CD14-positive monocyte (primary cell): ENCODE data around the gene BARHL2. TPM values are rescaled to one million over a fixed set of nuclear protein-coding genes. Genes with fewer than 3 reads are reported as not detected.

ENCODE experiments used
- DNase-seq, 3 donors: peaks; one replicate each; pipeline ENCODE4 v3.0.0-alpha.2; 2011 to 2022
- H2AFZ ChIP-seq: 2 replicates; pipeline ENCODE4 v1.6.0; 2012; ENCODE audit warnings: mild to moderate bottlenecking, low read depth, low read length, inconsistent platforms; ENCODE audit not compliant: insufficient read depth, poor library complexity, severe bottlenecking
- H3K27ac ChIP-seq, 2 donors: 1 replicate in 1 of 2; 2 replicates in 1 of 2; pipeline ENCODE4 v1.5.1; 2012 to 2013; ENCODE audit warnings: low read length in 2 of 2, control low read depth in 1 of 2, inconsistent platforms in 1 of 2, low read depth in 1 of 2, mild to moderate bottlenecking in 1 of 2
- H3K27me3 ChIP-seq, 2 donors: one replicate each; pipeline versions ENCODE4 v1.6.0 to v1.6.1; 2011 to 2013; ENCODE audit warnings: low read length in 2 of 2; ENCODE audit not compliant: control insufficient read depth in 2 of 2, insufficient read depth in 2 of 2
- H3K36me3 ChIP-seq, 2 donors: replicated peaks in 1 of 2; 1 replicate in 1 of 2; 2 replicates in 1 of 2; pipeline versions ENCODE4 v1.5.1 to v1.6.1; 2012 to 2013; ENCODE audit warnings: low read length in 2 of 2, control low read depth in 1 of 2, inconsistent platforms in 1 of 2, mild to moderate bottlenecking in 1 of 2; ENCODE audit not compliant: insufficient read depth in 2 of 2, control insufficient read depth in 1 of 2
- H3K4me1 ChIP-seq, 2 donors: 1 replicate in 1 of 2; 2 replicates in 1 of 2; pipeline versions ENCODE4 v1.5.1 to v1.6.1; 2012 to 2013; ENCODE audit warnings: low read length in 2 of 2, control low read depth in 1 of 2, inconsistent platforms in 1 of 2, mild to moderate bottlenecking in 1 of 2, moderate library complexity in 1 of 2; ENCODE audit not compliant: insufficient read depth in 2 of 2, control insufficient read depth in 1 of 2
- H3K4me2 ChIP-seq: replicated peaks from 2 replicates; pipeline ENCODE3; 2012; ENCODE audit warnings: low read length, moderate library complexity, mild to moderate bottlenecking; ENCODE audit not compliant: poor library complexity, severe bottlenecking; ENCODE audit errors: extremely low read depth
- H3K4me3 ChIP-seq, 3 experiments: fragments of 200-600 bp in 1 of 3; sonication (generic) in 1 of 3; replicated peaks in 1 of 3; 1 replicate in 2 of 3; 2 replicates in 1 of 3; pipeline ENCODE4 v1.5.1; 2011 to 2013; ENCODE audit warnings: low read length in 3 of 3, mild to moderate bottlenecking in 3 of 3, control low read depth in 2 of 3, low read depth in 2 of 3, inconsistent platforms in 1 of 3, moderate library complexity in 1 of 3
- H3K79me2 ChIP-seq: 2 replicates; pipeline ENCODE4 v1.6.0; 2012; ENCODE audit warnings: mild to moderate bottlenecking, control low read depth, inconsistent platforms, low read length, moderate library complexity; ENCODE audit not compliant: insufficient read depth
- H3K9ac ChIP-seq: 2 replicates; pipeline ENCODE4 v1.6.0; 2017; ENCODE audit warnings: low read length, mild to moderate bottlenecking; ENCODE audit not compliant: insufficient read depth, poor library complexity, severe bottlenecking
- H3K9me3 ChIP-seq, 2 donors: replicated peaks in 1 of 2; 1 replicate in 1 of 2; 2 replicates in 1 of 2; pipeline versions ENCODE4 v1.5.1 to v1.6.1; 2012 to 2013; ENCODE audit warnings: low read length in 2 of 2, control low read depth in 1 of 2; ENCODE audit not compliant: control insufficient read depth in 1 of 2, insufficient read depth in 1 of 2
- H4K20me1 ChIP-seq: 2 replicates; pipeline ENCODE4 v1.6.0; 2012; ENCODE audit warnings: mild to moderate bottlenecking, low read length, control low read depth, moderate library complexity; ENCODE audit not compliant: insufficient read depth
- H3K27ac Mint-ChIP-seq, 7 donors: one replicate each; pipeline ENCODE4 v1.8.0; 2020; ENCODE audit warnings: mild to moderate bottlenecking in 7 of 7, mixed read lengths in 7 of 7, moderate library complexity in 6 of 7, inconsistent platforms in 2 of 7
- H3K27me3 Mint-ChIP-seq, 3 donors: one replicate each; pipeline ENCODE4 v1.8.0; 2021 to 2022; ENCODE audit warnings: low read depth in 3 of 3, mild to moderate bottlenecking in 3 of 3, mixed read lengths in 3 of 3, moderate library complexity in 3 of 3, inconsistent platforms in 1 of 3
- H3K36me3 Mint-ChIP-seq, 2 donors: one replicate each; pipeline ENCODE4 v1.8.0; 2020; ENCODE audit warnings: mixed read lengths in 2 of 2, inconsistent platforms in 1 of 2, mild to moderate bottlenecking in 1 of 2
- H3K4me1 Mint-ChIP-seq: one replicate; pipeline ENCODE4 v1.8.0; 2020; ENCODE audit warnings: mild to moderate bottlenecking, mixed read lengths
- H3K4me3 Mint-ChIP-seq, 2 donors: one replicate each; pipeline ENCODE4 v1.8.0; 2020; ENCODE audit warnings: mild to moderate bottlenecking in 2 of 2, mixed read lengths in 2 of 2, moderate library complexity in 1 of 2
- H3K9me3 Mint-ChIP-seq, 7 donors: one replicate each; pipeline ENCODE4 v1.8.0; 2020 to 2022; ENCODE audit warnings: mixed read lengths in 7 of 7, mild to moderate bottlenecking in 6 of 7, moderate library complexity in 6 of 7, inconsistent platforms in 2 of 7
- CTCF ChIP-seq: fragments of 200-600 bp; IDR thresholded peaks from one replicate; pipeline ENCODE4 v1.8.0; 2022; ENCODE audit warnings: antibody characterized with exemption, mild to moderate bottlenecking
- WGBS: methylation state at CpG from one replicate; pipeline ENCODE4 v1.1.5; 2013; ENCODE audit warnings: missing lambda C conversion rate; ENCODE audit not compliant: insufficient coverage; 5-methylcytosine and 5-hydroxymethylcytosine counted together
- intact Hi-C, 2 donors: fragments of 100-400 bp; cut with micrococcal nuclease; formaldehyde crosslinking; loops; one replicate each; pipeline versions ENCODE4 v1.15.0 to v1.15.1; 2023
- polyA plus RNA-seq, 3 donors: library from polyadenylated mRNA; depleted of rRNA in 1 of 3; unstranded in 2 of 3; stranded (reverse) in 1 of 3; fragments of 300-500 nt in 2 of 3; fragments of >200 nt in 1 of 3; fragmentation: Illumina TruSeq in 2 of 3; gene quantifications; 1 replicate in 2 of 3; 2 replicates in 1 of 3; pipeline ENCODE4 v1.2.3, GENCODE V29; 2012 to 2021

Gene BARHL2
- polyA plus RNA-seq, 3 donors: not detected

- no peak for TF ChIP-seq CTCF
- Histone ChIP-seq H3K4me1 (no peaks in the 10 kb centered on the region), H3K4me2 (no peak overlapping the region), H4K20me1 (no peaks in the 10 kb centered on the region), H3K9ac (no peak overlapping the region), H2AFZ (no peak overlapping the region), H3K27ac (no peak overlapping the region), H3K9me3 (peaks cover 0 to 9% of the 10 kb centered on the region in 2 donors), H3K4me3 (no peak overlapping the region), H3K79me2 (no peaks in the 10 kb centered on the region), H3K27me3 (no peaks in the 10 kb centered on the region), H3K36me3 (no peaks in the 10 kb centered on the region)
- no peaks in the 10 kb centered on the region for H3K36me3 Mint-ChIP-seq
- no peak overlapping the region for H3K27ac Mint-ChIP-seq
- H3K4me1 Mint-ChIP-seq: no peaks in the 10 kb centered on the region
- H3K27me3 Mint-ChIP-seq: peaks cover 0 to 3% (median 3%) of the 10 kb centered on the region in 3 donors
- WGBS: no CpG with 5 or more reads among the region's 3 CpGs
- intact Hi-C loops: no loop called here
- H3K9me3 Mint-ChIP-seq: peaks cover 2 to 17% (median 11%) of the 10 kb centered on the region in 7 donors
- no peak overlapping the region for H3K4me3 Mint-ChIP-seq
- no peak for DNase-seq
These were observed 45.4 kb downstream of the BARHL2 start for GRCh38 chr1:90671741-90672140.

GRCh38 chr1:90671251-90671650 lies 45.9 kb downstream of the BARHL2 start:
- no peaks in the 10 kb centered on the region for H3K27me3 ChIP-seq
- no peak overlapping the region for H3K27ac Mint-ChIP-seq
- no CpG with 5 or more reads among the region's 1 CpG for WGBS
- H2AFZ ChIP-seq: no peak overlapping the region
- H3K27ac ChIP-seq: no peak overlapping the region
- no peaks in the 10 kb centered on the region for H3K36me3 Mint-ChIP-seq
- no peak overlapping the region for H3K4me3 ChIP-seq
- no peak for TF ChIP-seq CTCF
- H3K27me3 Mint-ChIP-seq: peaks cover 0 to 3% (median 2%) of the 10 kb centered on the region in 3 donors
- H3K4me1 ChIP-seq: no peaks in the 10 kb centered on the region
- no peak overlapping the region for H3K9ac ChIP-seq
- H3K4me3 Mint-ChIP-seq: no peak overlapping the region
- H4K20me1 ChIP-seq: no peaks in the 10 kb centered on the region
- no peaks in the 10 kb centered on the region for H3K36me3 ChIP-seq
- peaks cover 0 to 9% of the 10 kb centered on the region in 2 donors for H3K9me3 ChIP-seq
- no peaks in the 10 kb centered on the region for H3K79me2 ChIP-seq
- H3K9me3 Mint-ChIP-seq: peaks cover 2 to 14% (median 11%) of the 10 kb centered on the region in 7 donors
- DNase-seq: no peak
- H3K4me1 Mint-ChIP-seq: no peaks in the 10 kb centered on the region
- no peak overlapping the region for H3K4me2 ChIP-seq
- intact Hi-C loops: no loop called here
